Common myeloid progenitor, CD34-positive (primary cell): ENCODE measurements around the gene TLE6.

ENCODE experiments used
- CTCF ChIA-PET: fragments of 350-600 bp; sonication (Branson Sonifier 250); formaldehyde crosslinking; loops from one replicate; lab custom pipeline; 2021; ENCODE audit warnings: antibody characterized with exemption; lab: Charles Lee
- POLR2A ChIA-PET: fragments of 350-600 bp; sonication (Branson Sonifier 250); formaldehyde crosslinking; loops from one replicate; lab custom pipeline; 2021; ENCODE audit warnings: antibody characterized with exemption; lab: Charles Lee
- DNase-seq, 3 donors: peaks; one replicate each; pipeline versions ENCODE4 v3.0.0 to v3.0.0-alpha.2; 2013
- H3K27ac ChIP-seq, 2 experiments: 1 replicate in 1 of 2; 2 replicates in 1 of 2; pipeline ENCODE4 v1.7.0; 2013; ENCODE audit warnings: inconsistent platforms in 2 of 2, low read length in 2 of 2, mild to moderate bottlenecking in 2 of 2, low read depth in 1 of 2, moderate library complexity in 1 of 2; ENCODE audit not compliant: severe bottlenecking in 2 of 2, insufficient read depth in 1 of 2, poor library complexity in 1 of 2
- H3K27me3 ChIP-seq, 5 experiments: replicated peaks in 2 of 5; 1 replicate in 3 of 5; 2 replicates in 2 of 5; pipeline versions ENCODE4 v1.6.1 to v1.7.0; 2013; ENCODE audit warnings: low read length in 4 of 5, mild to moderate bottlenecking in 2 of 5, moderate library complexity in 2 of 5, inconsistent platforms in 1 of 5; ENCODE audit not compliant: insufficient read depth in 5 of 5, control insufficient read depth in 4 of 5
- H3K36me3 ChIP-seq, 4 experiments: 1 replicate in 2 of 4; 2 replicates in 2 of 4; pipeline versions ENCODE4 v1.6.1 to v1.7.0; 2013; ENCODE audit warnings: low read length in 3 of 4, control low read depth in 1 of 4, mild to moderate bottlenecking in 1 of 4; ENCODE audit not compliant: control insufficient read depth in 4 of 4, insufficient read depth in 4 of 4
- H3K4me1 ChIP-seq, 4 experiments: 1 replicate in 3 of 4; 2 replicates in 1 of 4; pipeline versions ENCODE4 v1.6.1 to v1.7.1; 2013; ENCODE audit warnings: low read length in 3 of 4, mild to moderate bottlenecking in 3 of 4, control low read depth in 1 of 4, inconsistent platforms in 1 of 4, moderate library complexity in 1 of 4; ENCODE audit not compliant: control insufficient read depth in 4 of 4, insufficient read depth in 4 of 4; ENCODE audit errors: control extremely low read depth in 1 of 4
- H3K4me3 ChIP-seq, 7 experiments: 1 replicate in 4 of 7; 2 replicates in 3 of 7; pipeline versions ENCODE4 v1.5.1 to v1.7.0; 2013; ENCODE audit warnings: mild to moderate bottlenecking in 7 of 7, low read length in 6 of 7, moderate library complexity in 6 of 7, inconsistent platforms in 2 of 7, low read depth in 2 of 7, control low read depth in 1 of 7; ENCODE audit not compliant: insufficient read depth in 4 of 7, control insufficient read depth in 1 of 7; ENCODE audit errors: extremely low read depth in 1 of 7
- H3K9me3 ChIP-seq, 5 experiments: 1 replicate in 4 of 5; 2 replicates in 1 of 5; pipeline versions ENCODE4 v1.6.1 to v1.7.1; 2013; ENCODE audit warnings: low read length in 4 of 5, mild to moderate bottlenecking in 2 of 5, inconsistent platforms in 1 of 5, low read depth in 1 of 5, moderate library complexity in 1 of 5; ENCODE audit not compliant: control insufficient read depth in 4 of 5, insufficient read depth in 2 of 5; ENCODE audit errors: control extremely low read depth in 1 of 5
- WGBS: methylation state at CpG from one replicate; pipeline ENCODE4 v1.1.5; 2013; ENCODE audit not compliant: insufficient coverage; 5-methylcytosine and 5-hydroxymethylcytosine counted together

Gene TLE6

GRCh38 chr19:3024870-3025548 lies 47.6 kb downstream of the TLE6 start:
- 11% methylated on average over 20 of the region's 30 CpGs for WGBS
- peaks cover 0 to 5% (median 0%) of the 10 kb centered on the region in 5 experiments for H3K9me3 ChIP-seq
- peaks cover 0 to 63% (median 25%) of the 10 kb centered on the region in 5 experiments for H3K27me3 ChIP-seq
- H3K4me1 ChIP-seq: peaks cover 0 to 24% (median 14%) of the 10 kb centered on the region in 4 experiments
- DNase-seq: peak in 2 of 3 donors; percentile 58 to 69
- ChIA-PET POLR2A (no interaction called here), CTCF (interaction anchor here (0.9 to 1.1 kb wide), 2 partner anchors 62 to 65 kb away, joined by 3 to 5 read pairs; no protein-coding TSS in a partner anchor)
- no peak overlapping the region for H3K4me3 ChIP-seq
- no peak overlapping the region for H3K27ac ChIP-seq
- no peaks in the 10 kb centered on the region for H3K36me3 ChIP-seq

- Histone ChIP-seq H3K4me1 (peaks cover 0 to 24% (median 14%) of the 10 kb centered on the region in 4 experiments), H3K36me3 (no peaks in the 10 kb centered on the region), H3K9me3 (peaks cover 0 to 5% (median 0%) of the 10 kb centered on the region in 5 experiments), H3K27me3 (peaks cover 0 to 69% (median 30%) of the 10 kb centered on the region in 5 experiments), H3K27ac (no peak overlapping the region), H3K4me3 (no peak overlapping the region)
- 69% methylated on average over 7 of the region's 9 CpGs for WGBS
- ChIA-PET CTCF (interaction anchor here (0.9 kb wide), 1 partner anchor 65 kb away, joined by 3 read pairs; no protein-coding TSS in a partner anchor), POLR2A (no interaction called here)
- DNase-seq: no peak
These were observed 48.2 kb downstream of the TLE6 start for GRCh38 chr19:3025549-3025886.

DNA sequence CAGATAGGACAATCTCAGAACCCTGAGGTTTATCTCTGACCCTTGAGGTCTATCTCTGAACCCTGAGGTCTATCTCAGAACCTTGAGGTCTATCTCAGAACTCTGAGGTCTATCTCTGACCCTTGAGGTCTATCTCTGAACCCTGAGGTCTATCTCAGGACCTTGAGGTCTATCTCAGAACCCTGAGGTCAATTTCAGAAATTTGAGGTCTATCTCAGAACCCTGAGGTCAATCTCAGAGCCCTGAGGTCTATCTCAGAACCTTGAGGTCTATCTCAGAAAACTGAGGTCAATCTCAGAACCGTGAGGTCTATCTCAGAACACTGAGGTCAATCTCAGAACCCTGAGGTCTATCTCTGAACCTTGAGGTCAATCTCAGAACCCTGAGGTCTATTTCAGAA lies 49.4 kb downstream of the TLE6 start:
- ChIA-PET POLR2A (no interaction called here), CTCF (no interaction called here)
- Histone ChIP-seq H3K27ac (no peak overlapping the region), H3K36me3 (no peaks in the 10 kb centered on the region), H3K27me3 (peaks cover 0 to 75% (median 39%) of the 10 kb centered on the region in 5 experiments), H3K4me3 (no peak overlapping the region), H3K9me3 (peaks cover 0 to 5% (median 0%) of the 10 kb centered on the region in 5 experiments), H3K4me1 (peaks cover 0 to 24% (median 14%) of the 10 kb centered on the region in 4 experiments)
- no peak for DNase-seq
- 100% methylated on average over 1 of the region's 1 CpG for WGBS

DNA sequence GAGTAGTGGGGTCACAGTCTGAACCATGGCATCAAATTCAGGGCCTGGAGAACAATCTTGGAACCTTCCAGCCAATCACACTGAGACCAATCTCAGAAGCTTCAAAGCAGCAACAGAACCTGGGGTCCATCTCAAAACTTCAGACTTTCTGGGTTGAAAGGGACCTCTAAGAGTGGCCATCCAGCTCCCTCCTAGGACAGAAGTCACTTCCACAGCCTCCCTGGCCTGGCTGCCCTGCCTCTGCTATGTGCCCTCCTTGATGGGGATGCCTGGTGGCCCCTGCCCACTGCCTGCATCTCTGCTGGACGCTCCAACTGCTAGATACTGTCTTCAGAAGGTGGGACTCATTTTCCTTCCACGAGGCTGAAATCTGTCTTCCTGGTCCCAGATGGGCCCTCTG lies 49.9 kb downstream of the TLE6 start:
- 77% methylated on average over 2 of the region's 2 CpGs for WGBS
- ChIA-PET POLR2A (no interaction called here), CTCF (no interaction called here)
- H3K9me3 ChIP-seq: peaks cover 0 to 5% (median 0%) of the 10 kb centered on the region in 5 experiments
- no peaks in the 10 kb centered on the region for H3K36me3 ChIP-seq
- H3K4me3 ChIP-seq: no peak overlapping the region
- DNase-seq: no peak
- H3K27me3 ChIP-seq: peaks cover 0 to 75% (median 39%) of the 10 kb centered on the region in 5 experiments
- no peak overlapping the region for H3K27ac ChIP-seq
- peaks cover 0 to 24% (median 14%) of the 10 kb centered on the region in 4 experiments for H3K4me1 ChIP-seq

- H3K36me3 ChIP-seq: no peaks in the 10 kb centered on the region
- no peak for DNase-seq
- POLR2A ChIA-PET: interaction anchor here (0.6 to 0.9 kb wide), 2 partner anchors 23 to 41 kb away, joined by 3 read pairs; no protein-coding TSS in a partner anchor
- 37% methylated on average over 7 of the region's 9 CpGs for WGBS
- CTCF ChIA-PET: interaction anchor here (1.0 kb wide), 1 partner anchor 14 kb away, joined by 3 read pairs; no protein-coding TSS in a partner anchor
- peaks cover 0 to 75% (median 41%) of the 10 kb centered on the region in 5 experiments for H3K27me3 ChIP-seq
- H3K4me1 ChIP-seq: peaks cover 0 to 24% (median 14%) of the 10 kb centered on the region in 4 experiments
- H3K9me3 ChIP-seq: peaks cover 0 to 5% (median 0%) of the 10 kb centered on the region in 5 experiments
- H3K4me3 ChIP-seq: no peak overlapping the region
- H3K27ac ChIP-seq: no peak overlapping the region
These were observed 50.6 kb downstream of the TLE6 start for GRCh38 chr19:3027981-3028304.

DNA sequence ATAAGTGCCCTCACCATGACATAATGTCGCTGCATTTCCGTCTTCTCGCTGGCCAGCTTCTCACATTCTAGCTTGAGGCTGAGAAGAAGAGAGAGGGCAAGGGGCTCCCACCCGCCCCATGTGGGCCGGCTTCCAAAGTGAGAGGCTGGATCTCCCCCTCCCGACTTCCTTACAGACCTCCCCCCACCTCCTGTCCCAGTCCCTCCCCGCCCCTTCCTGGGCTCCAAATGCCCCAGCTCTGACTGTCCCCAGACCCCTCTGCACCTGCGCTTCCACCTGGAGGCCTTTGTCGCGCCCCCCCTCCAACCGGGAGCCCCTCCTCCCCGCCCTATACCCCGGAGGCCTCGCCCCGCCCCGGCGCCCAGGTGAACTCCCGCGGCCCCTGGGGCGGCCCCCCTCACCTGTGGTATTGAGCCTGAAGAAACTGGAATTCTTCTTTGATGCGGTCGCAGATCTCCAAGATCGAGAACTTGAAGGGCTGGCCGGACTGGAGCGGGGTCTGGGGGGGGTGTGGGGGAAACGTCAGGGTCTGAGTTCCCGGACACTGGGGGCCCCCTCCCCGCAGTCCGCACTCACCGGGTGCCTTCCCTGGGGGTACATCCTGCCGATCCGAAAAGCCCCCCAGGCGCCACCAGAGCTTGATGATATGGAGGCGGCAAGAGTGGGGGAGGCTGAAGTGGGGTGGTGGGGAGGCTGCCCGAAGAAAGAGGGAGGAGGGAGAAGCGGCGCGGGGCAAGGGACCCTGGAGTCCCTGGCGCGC lies 51.1 kb downstream of the TLE6 start:
- POLR2A ChIA-PET: interaction anchor here (0.6 to 0.9 kb wide), 2 partner anchors 23 to 42 kb away, joined by 3 read pairs; no protein-coding TSS in a partner anchor
- Histone ChIP-seq H3K27ac (no peak overlapping the region), H3K4me1 (peaks cover 0 to 24% (median 14%) of the 10 kb centered on the region in 4 experiments), H3K4me3 (peak overlapping the region in 6 of 7 experiments; percentile 13 to 68 (median 42)), H3K36me3 (no peaks in the 10 kb centered on the region), H3K27me3 (peaks cover 0 to 70% (median 37%) of the 10 kb centered on the region in 5 experiments), H3K9me3 (peaks cover 0 to 5% (median 0%) of the 10 kb centered on the region in 5 experiments)
- under 1% methylated on average over 31 of the region's 40 CpGs for WGBS
- CTCF ChIA-PET: interaction anchor here (1.0 kb wide), 1 partner anchor 14 kb away, joined by 3 read pairs; no protein-coding TSS in a partner anchor
- peak in 2 of 3 donors; percentile 52 to 62 for DNase-seq
